ENCODE results near the gene PARP8. TPM values are rescaled to one million over a fixed set of nuclear protein-coding genes. Genes with fewer than 3 reads are reported as not detected.

PARP8 gene
- total RNA-seq, 1 experiment from 2014 or later, result 0.07 TPM

- H3K79me2 ChIP-seq (ENCODE audit: low read length), result no peaks in the 10 kb centered on the region
- TF ChIP-seq CTCF (conservative IDR thresholded peaks at IDR 0.05; ENCODE audit: low read depth, low read length) (no peak), EZH2phosphoT487 (IDR thresholded peaks at IDR 0.05; ENCODE audit: borderline replicate concordance, low read length) (no peak), EZH2 (IDR thresholded peaks at IDR 0.05; ENCODE audit: low read length, unreplicated experiment) (no peak)
- ChIA-PET CTCF (no interaction called here), POLR2A (ENCODE audit: unreplicated experiment) (no interaction called here)
- no peak overlapping the region for H3K9ac ChIP-seq (ENCODE audit: low read length)
- no peaks in the 10 kb centered on the region for H3K9me3 ChIP-seq (ENCODE audit: low read length)
- intact Hi-C loops (cut with micrococcal nuclease), result no loop called here
- no peak overlapping the region for H3K27ac ChIP-seq (ENCODE audit: low read length)
- H3F3A ChIP-seq (ENCODE audit: low read length, unreplicated experiment), result no peaks in the 10 kb centered on the region
- no peak overlapping the region for H2AFZ ChIP-seq (ENCODE audit: low read length)
- no TSS peak for BruUV-seq (replicated peaks)
- DNase-seq (no peak), ATAC-seq (no peak)
- no peak overlapping the region for H3K4me2 ChIP-seq (ENCODE audit: low read length)
- no peaks in the 10 kb centered on the region for H3K27me3 ChIP-seq (ENCODE audit: low read length)
- H3K4me3 ChIP-seq (ENCODE audit: low read length), result no peak overlapping the region
- no peaks in the 10 kb centered on the region for H4K20me1 ChIP-seq (ENCODE audit: low read length)
- H3K4me1 ChIP-seq (ENCODE audit: insufficient read depth, low read length), result no peaks in the 10 kb centered on the region
- H3K9me2 ChIP-seq (replicated peaks; ENCODE audit: low read length), result no peaks in the 10 kb centered on the region
- no peaks in the 10 kb centered on the region for H3K36me3 ChIP-seq (ENCODE audit: low read depth, low read length)
Observed at GRCh38 chr5:50886657-50887345, 220.4 kb downstream of the PARP8 start.

GRCh38 chr5:50887889-50888633 lies 221.6 kb downstream of the PARP8 start:
- ATAC-seq (no peak), DNase-seq (no peak)
- Histone ChIP-seq H3K4me2 (ENCODE audit: low read length) (no peak overlapping the region), H3K9me3 (ENCODE audit: low read length) (no peaks in the 10 kb centered on the region), H3K79me2 (ENCODE audit: low read length) (no peaks in the 10 kb centered on the region), H3K4me3 (ENCODE audit: low read length) (no peak overlapping the region), H3K9me2 (replicated peaks; ENCODE audit: low read length) (no peaks in the 10 kb centered on the region), H2AFZ (ENCODE audit: low read length) (no peak overlapping the region), H4K20me1 (ENCODE audit: low read length) (no peaks in the 10 kb centered on the region), H3K9ac (ENCODE audit: low read length) (no peak overlapping the region), H3K36me3 (ENCODE audit: low read depth, low read length) (no peaks in the 10 kb centered on the region), H3K27ac (ENCODE audit: low read length) (no peak overlapping the region), H3F3A (ENCODE audit: low read length, unreplicated experiment) (no peaks in the 10 kb centered on the region), H3K4me1 (ENCODE audit: insufficient read depth, low read length) (no peaks in the 10 kb centered on the region), H3K27me3 (ENCODE audit: low read length) (no peaks in the 10 kb centered on the region)
- BruUV-seq (replicated peaks), result no TSS peak
- ChIA-PET POLR2A (ENCODE audit: unreplicated experiment) (no interaction called here), CTCF (no interaction called here)
- TF ChIP-seq CTCF (conservative IDR thresholded peaks at IDR 0.05; ENCODE audit: low read depth, low read length), result no peak
- no peak for TF ChIP-seq EZH2 (IDR thresholded peaks at IDR 0.05; ENCODE audit: low read length, unreplicated experiment)
- TF ChIP-seq EZH2phosphoT487 (IDR thresholded peaks at IDR 0.05; ENCODE audit: borderline replicate concordance, low read length), result no peak
- intact Hi-C loops (cut with micrococcal nuclease), result no loop called here

GRCh38 chr5:50888751-50889150 lies 222.3 kb downstream of the PARP8 start:
- Histone ChIP-seq H3K36me3 (ENCODE audit: low read depth, low read length) (no peaks in the 10 kb centered on the region), H3K4me1 (ENCODE audit: insufficient read depth, low read length) (no peaks in the 10 kb centered on the region), H3K4me3 (ENCODE audit: low read length) (no peak overlapping the region), H3K27me3 (ENCODE audit: low read length) (no peaks in the 10 kb centered on the region), H3K9ac (ENCODE audit: low read length) (no peak overlapping the region), H2AFZ (ENCODE audit: low read length) (no peak overlapping the region), H3K9me3 (ENCODE audit: low read length) (no peaks in the 10 kb centered on the region), H4K20me1 (ENCODE audit: low read length) (no peaks in the 10 kb centered on the region), H3F3A (ENCODE audit: low read length, unreplicated experiment) (no peaks in the 10 kb centered on the region), H3K79me2 (ENCODE audit: low read length) (no peaks in the 10 kb centered on the region), H3K9me2 (replicated peaks; ENCODE audit: low read length) (no peaks in the 10 kb centered on the region), H3K4me2 (ENCODE audit: low read length) (no peak overlapping the region), H3K27ac (ENCODE audit: low read length) (no peak overlapping the region)
- intact Hi-C loops (cut with micrococcal nuclease), result no loop called here
- CTCF ChIA-PET, result no interaction called here
- TF ChIP-seq EZH2 (IDR thresholded peaks at IDR 0.05; ENCODE audit: low read length, unreplicated experiment) (no peak), CTCF (conservative IDR thresholded peaks at IDR 0.05; ENCODE audit: low read depth, low read length) (no peak), EZH2phosphoT487 (IDR thresholded peaks at IDR 0.05; ENCODE audit: borderline replicate concordance, low read length) (no peak)
- POLR2A ChIA-PET (ENCODE audit: unreplicated experiment), result no interaction called here
- BruUV-seq (replicated peaks), result no TSS peak
- DNase-seq (no peak), ATAC-seq (no peak)

Measured in PC-3 (cell line).